Fibroblast of the conjunctiva (primary cell): ENCODE data around the gene EIF4G3.

Experiments
- DNase-seq: peaks from one replicate; pipeline ENCODE4 v3.0.0-alpha.2; 2010; ENCODE audit warnings: low read depth

EIF4G3 gene

DNA sequence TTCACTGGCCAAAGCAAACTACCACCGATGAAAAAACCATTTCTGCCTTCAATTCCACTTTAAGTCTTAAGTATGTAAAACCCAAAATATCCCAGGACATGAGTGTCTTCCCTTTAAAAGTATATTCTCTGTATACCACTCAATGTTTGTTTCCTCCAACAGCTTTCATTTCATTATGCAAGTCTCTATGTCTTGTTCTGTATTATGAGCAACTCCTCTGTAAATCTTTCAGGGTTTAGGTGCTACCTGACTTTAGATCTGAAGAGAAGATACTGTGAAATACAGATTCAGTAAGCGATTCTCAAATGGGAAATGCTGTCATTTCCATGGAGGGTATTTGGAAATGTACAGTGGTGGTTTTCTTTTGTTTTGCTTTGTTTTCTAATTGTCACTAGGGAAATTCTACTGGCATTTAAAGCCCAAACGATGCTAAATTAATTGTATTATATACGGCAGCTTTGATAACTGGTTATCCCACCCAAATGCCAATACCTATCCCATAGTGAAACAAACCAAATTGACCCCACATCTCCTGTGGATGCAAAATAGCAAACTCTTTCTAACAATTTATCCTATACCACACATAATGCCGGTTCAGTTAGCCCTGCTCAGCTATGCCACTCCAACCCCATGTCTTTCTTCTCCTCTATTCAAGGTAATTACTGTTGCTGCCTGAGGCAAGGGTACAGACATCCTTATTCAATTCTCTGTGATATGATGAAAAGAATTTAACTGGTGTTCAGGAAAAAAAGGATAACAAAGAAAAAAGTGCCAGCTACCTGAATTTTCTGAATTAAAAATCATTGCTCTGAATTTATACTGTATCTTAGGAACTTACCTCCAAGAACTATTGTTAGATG is 182.8 kb downstream of the EIF4G3 start:
- DNase-seq = no peak

DNA sequence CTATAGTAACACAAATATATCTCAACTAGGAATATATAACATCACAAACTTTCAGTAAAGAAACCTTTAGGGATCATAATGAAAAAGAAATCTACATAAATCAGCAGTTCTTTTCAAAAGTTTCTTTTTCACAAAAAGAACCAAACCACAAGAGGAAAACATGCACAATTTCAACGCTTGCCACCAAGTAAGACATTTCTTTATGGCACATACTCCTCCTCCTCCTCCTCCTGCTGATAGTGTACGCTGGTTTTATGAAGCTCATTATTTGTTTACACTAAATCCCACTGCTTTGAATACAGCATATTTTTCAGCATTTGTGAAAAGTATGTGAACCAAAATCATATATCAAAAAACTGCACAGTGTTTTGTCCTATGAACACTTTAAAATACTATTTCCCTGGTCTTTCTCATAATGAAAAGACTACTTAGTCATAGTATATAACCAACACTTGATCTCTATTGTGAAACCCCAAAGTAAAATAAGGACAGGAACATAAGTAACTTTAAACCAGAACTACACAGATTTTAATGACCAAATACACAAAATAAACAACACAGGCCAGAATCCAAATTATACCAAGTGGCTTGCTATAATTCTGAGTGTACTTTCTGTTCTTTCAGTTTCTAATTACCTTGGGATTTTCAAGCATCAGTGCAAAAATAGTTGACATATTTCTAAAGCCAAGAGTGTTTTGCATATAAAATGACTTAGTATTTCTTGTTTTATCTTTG is 184.2 kb downstream of the EIF4G3 start:
- DNase-seq = no peak

DNA sequence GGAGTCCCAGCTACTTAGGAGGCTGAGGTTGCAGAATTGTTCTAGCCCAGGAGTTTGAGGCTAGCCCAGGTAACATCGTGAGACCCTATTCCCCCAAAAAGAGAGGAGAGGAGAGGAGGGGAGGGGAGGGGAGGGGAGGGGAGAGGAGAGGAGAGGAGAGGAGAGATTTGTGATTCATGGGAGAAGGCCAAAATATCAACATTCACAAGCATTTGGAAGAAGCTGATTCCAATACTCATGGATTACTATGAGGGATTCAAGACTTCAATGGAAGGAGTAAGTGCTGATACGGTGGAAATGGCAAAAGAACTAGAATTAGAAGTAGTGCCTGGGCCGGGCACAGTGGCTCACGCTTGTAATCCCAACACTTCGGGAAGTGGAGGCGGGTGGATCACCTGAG is 187.8 kb downstream of the EIF4G3 start:
- no peak for DNase-seq

DNA sequence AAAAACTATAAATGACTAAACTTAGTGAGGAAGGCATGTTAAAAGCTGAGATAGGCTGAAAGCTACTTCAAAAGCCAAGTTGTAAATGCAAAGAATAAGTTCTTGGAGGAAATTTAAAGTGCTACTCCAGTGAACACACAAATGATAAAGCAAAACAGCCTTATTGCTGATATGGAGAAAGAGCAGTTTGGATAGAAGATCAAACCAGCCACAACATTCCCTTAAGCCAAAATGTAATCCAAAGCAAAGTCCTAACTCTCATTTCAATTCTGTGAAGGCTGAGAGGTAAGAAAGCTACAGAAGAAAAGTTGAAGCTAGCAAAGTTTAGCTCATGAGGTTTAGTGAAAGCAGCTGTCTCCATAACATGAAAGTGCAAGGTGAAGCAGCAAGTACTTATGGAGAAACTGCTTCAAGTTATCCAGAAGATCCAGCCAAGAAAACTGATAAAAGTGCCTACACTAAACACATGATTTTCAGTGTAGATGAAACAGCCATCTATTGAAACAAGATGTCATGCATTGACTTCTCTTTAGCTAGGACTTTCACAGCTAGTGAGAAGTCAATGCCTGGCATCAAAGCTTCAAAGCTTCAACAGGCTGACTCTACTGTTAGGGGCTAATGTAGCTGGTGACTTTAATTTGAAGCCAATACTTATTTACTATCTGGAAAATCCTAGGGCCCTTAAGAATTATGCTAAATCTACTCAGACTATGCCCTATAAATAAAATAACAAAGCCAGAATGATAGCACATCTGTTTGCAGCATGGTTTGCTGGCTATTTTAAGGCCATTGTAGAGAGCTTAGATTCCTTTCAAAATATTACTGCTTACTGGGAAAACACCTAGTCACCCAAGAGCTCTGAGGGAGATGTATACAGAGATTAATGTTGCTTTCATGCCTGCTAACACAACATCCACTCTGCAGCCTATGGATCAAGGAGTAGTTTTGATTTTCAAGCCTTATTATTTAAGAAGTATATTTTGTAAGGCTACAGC is 188.6 kb downstream of the EIF4G3 start:
- no peak for DNase-seq

DNA sequence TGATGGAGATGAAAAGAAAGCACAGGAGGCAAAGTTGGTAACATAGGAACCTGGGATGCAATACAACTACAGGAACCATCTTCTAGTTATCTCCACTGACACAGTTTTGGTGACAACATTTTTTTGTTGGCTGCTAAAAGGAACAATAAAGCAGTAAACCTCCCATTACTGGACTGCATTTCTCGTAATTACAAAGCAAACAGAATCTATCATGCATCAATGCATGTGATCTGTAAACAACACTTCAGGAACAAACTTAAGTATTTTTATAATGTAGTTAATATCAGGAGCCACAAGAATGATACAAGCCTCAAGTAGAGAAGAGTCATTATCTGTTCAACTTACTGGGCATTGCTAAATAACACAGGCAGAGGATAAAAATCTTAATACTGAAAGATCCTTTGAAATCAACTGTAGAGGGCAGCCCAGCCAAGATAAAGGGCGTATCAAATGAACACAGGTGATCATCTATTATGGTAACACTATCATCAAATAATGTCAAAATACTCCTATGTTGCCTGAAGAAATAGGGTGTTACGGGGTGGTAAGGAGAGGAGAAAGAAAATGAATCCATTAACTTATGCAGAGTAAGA is 193.3 kb downstream of the EIF4G3 start:
- no peak for DNase-seq

DNA sequence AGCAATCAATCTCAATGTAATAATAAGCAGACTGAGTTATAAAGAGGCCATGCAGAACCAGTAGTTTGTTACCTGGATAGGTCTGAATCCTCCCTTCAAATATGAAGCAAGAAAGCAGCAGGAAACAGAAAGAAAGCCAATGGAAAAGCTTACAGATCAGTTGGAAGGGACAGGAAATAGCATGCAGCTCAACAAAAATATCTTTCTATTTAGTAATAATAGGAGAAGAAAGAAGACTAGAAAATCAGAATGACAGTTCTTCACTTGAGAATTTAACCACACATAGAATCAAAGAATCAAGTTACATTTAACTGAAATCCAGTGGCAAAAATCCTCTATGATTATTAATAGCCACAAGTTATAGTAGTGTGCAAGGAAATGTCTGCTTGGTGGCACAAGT is 194.4 kb downstream of the EIF4G3 start:
- no peak for DNase-seq

DNA sequence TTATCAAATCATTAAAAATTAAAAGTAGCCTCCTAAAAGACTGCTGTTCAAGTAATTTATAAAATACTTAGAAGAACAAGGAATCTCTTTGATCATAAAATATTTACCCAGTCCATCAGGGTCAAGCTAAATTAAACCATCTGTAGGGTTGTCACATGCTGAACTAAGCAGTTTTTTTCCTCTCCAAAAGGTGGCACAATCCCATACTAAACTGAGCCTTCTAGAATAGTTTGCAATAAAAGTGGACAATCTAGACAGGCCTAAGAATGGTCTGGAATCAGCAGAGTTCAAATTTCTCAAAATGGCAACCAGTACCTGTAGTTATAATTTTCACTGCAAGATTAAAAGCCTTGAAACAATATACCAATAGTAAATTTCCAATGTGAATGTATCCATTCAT is 194.8 kb downstream of the EIF4G3 start:
- peak; percentile 30 for DNase-seq

DNA sequence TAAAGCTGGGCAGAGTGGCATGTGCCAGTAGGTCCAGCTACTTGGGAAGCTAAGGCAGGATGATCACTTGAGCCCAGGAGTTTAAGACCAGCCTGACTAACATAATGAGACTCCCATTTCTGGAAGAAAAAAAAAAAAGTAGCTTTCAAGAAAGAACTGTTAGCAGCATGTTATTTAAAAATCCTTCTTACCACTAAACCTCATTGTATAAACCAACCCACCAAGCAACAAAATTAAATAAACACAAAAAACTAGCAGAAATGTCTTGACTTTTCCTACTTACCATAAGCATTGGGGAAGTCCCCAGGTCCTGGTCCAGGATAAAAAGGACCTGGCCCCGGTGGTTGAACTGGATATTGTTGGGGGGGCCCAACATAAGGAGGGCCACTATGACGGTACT is 196.6 kb downstream of the EIF4G3 start:
- DNase-seq = no peak

DNA sequence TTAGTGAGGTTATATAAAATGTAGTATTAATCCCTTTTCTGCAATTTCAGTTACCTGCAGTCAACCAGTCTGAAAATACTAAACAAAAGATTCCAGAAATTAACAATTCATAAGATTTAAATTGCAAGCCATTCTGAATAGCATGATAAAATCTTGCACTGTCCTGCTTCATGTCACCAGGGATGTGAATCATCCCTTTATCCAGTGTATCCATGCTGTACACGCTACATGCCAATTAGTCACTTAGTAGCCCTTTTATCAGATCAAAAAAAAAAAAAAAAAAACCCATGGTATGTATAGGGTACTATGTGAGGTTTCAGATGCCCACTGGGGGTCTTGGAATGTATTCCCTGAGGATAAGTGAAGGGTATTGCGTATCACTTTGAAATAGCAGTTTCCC is 198.3 kb downstream of the EIF4G3 start:
- DNase-seq = no peak

DNA sequence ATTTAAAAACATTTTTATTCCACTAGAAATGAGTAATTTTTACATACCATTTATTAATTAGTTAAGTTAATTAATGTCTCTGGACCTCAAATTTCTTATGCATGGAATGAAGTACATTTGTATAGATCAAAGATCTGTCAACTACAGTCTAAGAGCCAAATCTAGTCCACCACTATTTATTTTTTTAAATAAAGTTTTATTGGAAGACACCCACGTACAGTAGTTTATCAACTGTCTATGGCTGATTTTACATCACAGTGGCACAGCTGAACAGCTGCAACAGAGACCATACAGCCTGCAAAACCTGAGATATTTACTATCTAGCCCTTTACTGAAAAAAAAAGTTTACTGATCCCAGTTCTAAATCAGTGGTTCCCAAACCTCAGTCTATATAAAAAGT is 201.0 kb downstream of the EIF4G3 start:
- DNase-seq = no peak

DNA sequence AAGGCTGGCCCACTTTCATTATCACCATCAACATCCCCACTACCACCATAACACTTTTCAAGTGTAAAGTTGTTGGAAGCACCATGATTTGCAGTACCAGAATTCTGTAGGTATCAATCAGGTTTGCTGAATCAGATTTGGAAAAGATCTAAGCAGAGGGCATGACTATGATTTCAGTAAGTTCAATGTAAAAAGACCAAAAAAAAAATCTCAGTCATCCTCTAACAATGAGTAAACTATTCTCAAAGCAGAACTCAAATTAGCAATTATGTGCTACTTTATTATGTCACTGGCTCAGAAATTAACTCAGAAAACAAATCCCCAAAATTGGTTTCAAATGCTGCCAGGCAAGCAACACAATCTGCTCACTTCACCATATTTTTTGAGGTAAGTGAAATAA is 201.7 kb downstream of the EIF4G3 start:
- no peak for DNase-seq

DNA sequence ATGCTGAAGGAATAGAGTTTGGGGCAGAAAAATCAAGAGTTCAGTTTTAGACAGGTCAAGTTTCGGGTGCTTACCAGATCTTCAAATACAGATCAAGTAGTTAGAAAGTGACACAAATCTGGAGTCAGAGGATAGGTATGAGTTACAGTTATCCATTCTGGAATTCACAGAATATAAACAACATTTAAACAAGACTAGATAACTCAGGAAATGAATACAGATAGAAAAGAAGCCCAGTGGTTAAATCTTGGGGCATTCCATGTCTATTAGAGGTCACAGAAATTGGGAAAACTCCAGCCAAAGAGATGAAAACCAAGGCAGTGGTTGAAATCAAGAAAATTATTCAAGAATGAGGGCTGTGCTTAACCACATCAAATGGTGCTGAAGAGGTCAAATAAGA is 202.6 kb downstream of the EIF4G3 start:
- DNase-seq = no peak

DNA sequence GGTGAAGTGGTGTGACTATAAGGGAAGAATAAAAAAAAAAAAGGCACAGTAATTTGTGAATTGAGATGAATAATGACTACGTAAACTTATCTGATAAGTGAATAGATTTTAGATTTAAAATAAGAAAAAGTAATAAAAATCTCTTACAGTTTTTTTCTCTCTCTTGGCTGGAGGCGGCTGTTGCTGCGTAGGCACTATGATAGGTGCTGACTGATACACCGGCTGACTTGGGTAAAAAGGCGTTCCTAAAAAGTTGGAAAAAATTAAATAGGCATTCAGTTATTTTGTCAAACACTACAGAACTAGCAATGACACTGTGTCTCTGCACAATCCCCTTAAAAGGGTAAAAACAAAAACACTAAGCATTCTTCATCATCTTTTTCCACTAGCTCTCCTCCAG is 203.8 kb downstream of the EIF4G3 start:
- DNase-seq = no peak

DNA sequence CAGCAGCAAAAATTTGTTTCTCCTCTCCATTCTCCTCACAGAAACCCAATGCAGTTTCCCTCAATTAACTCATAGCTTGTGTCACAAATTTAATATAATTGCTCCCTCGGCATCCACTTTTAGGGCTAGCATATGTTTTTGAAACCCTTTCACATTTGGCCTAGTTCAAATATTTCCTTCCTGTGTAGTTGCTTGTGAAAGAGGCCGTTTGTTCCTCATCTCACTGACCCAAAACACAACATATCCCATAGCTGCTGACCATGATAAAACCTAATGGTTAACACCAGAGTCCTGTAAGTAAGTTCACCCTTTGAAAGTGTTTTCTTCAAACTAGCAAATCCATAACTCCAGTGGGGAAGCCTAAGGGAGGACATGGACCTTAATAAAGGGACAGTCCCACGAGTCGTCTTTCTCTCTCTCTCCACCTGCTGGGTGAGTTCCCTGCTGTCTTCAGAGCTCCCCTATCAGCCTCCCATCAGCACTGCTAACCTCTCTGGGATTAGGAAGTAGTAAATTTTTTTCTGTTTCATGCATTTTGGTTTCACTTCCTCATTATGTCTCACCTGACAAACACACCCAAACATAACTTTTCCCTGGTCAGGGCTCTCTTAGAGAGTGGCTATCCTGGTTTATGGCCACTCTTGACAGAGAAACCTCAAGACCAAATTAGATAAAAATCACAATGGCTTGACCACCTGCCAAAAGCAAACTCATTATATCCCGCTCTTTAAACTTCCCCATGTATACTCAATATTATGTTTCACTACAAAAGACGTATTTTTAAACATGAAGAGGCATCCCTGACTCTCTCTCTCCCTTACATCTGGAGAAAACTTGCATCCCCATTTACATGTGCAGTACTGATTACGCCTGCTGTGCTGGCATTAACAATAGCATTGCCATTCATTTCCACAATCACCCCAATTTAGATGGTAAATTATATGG is 211.9 kb downstream of the EIF4G3 start:
- no peak for DNase-seq

DNA sequence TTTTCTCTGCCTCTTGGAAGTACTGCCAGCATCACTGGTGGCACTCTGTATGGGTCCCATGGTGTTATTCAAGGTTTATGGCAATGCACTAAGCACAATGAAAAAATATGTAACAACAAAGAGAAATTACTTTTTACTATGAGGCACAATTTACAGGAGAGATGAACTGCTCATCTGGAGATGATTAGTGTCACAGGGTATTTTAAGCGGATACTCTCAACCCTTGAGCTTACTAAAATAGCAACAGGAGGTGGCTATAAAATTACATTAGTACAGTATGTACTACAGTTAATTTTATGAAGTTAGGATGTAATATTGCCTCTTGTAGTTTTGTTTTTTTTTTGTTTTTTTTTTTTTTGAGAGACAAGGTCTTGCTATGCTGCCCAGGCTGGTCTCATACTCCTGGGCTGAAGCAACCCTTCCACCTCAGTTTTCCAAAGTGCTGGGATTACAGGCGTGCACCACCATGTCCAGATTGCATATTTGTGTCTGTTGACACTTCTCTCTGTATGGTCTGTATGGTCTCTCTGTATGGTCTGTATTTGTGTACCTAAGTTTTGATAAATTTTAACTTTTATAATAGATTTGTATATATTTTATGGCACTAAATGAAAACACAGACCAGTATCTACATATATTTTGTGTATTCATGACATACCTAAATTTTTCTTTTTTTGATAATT is 214.0 kb downstream of the EIF4G3 start:
- peak; percentile 22 for DNase-seq

DNA sequence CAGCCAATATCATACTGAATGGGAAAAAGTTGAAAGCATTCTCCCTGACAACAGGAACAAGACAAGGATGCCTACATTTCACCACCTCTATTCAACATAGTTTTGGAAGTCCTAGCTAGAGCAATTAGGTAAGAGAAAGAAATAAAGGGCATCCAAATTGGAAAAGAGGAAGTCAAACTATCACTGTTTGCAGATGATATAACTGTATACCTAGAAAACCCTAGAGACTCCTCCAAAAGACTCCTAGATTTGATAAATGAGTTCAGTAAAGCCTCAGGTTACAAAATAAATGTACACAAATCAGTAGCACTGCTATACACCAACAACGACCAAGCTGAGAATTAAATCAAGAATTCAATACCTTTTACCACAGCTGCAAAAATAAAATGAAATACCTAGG is 218.3 kb downstream of the EIF4G3 start:
- no peak for DNase-seq

DNA sequence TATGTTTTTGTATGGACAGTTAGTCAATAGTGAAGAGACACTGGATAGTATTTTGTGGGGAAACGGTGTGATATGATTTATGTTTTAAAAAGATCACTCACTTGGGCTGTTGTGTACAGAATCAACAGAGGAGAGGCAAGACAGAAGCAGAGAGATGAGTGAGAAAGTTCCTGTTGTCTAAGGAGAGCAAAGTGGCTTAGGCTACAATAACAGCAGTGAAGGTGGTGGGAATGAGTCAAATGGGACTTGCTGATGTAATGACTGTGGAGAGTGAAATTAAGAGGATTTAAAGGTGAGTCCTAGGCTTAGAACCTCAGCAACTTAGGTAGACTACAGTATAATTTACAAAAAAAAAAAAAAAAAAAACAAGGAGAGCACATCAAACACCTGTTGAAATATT is 220.4 kb downstream of the EIF4G3 start:
- DNase-seq = no peak

DNA sequence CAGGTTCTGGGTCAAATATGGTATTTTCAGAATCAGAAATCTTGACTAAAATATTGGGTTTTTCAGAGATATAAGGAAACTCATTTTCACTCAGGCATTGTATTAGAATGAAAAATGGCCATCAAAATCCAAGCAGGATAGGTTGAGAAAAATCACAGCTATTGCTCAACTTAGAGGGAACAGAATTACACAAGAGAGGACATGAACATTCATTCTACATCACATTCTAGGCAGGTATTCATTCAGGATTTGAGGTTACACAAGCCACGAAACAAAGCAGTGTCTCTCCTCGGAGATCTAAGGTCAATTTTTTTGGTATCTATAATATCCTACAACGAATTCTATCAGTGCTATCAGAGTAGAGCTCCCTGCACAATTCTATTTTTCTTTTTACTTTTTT is 226.0 kb downstream of the EIF4G3 start:
- DNase-seq = no peak

DNA sequence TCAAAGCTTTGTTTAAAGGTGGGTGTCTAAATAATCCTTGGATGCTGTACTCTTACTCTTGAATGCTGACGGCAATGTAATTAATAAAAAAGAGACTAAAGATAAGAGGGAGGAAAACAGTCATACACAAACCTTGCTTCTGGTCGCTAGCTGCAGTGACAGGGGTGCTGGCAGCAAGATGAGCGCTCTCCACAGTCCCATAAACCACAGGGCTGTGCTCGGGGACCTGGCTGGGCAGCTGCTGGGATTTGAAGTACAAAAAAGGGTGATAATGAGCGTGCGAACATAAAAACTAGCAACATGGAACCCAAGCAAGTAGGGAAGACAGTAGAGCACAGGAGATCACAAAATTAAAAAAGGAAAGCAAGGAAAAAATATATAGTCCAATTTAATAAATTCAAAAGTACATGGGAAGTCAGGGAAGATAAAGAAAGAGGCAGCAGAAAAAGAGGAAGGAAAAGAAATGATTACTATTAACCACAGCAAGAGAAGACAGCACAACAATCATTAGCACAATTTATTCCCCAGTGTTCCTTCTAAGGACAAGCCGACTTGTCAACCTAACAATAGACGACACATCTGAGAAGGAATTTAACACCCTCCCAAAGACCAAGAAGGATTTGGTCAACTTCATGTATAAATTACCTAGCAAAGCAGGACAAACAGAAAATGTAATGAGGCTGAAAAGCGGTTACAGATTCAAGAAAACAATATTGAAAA is 226.7 kb downstream of the EIF4G3 start:
- no peak for DNase-seq

DNA sequence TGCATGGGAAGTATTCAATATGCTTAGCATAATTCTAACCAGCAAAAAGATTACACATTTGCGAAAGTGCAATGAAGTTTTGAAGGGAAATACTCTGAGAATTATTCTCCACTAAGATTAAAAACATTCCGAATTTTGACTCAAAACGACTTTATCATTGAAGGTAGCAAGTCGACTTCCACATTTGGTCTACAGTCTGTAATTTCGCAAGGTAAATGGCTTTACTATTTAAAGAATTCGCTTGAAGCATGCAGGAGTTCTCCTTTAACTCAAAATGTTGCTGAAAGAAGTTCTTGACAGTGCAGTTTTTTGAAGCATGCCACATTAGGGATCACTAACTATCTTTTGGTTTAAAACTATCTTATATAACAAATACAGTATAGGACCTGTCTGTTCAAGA is 228.6 kb downstream of the EIF4G3 start:
- no peak for DNase-seq
